Thymus (tissue), 14 donors: ENCODE data around the gene RAB1B. TPM values are rescaled to one million over a fixed set of nuclear protein-coding genes. Genes with fewer than 3 reads are reported as not detected.

Experiments used
- DNase-seq, 9 donors: peaks; one replicate each; pipeline ENCODE4 v3.0.0-alpha.2; 2013; ENCODE audit warnings: low spot score in 9 of 9, low read depth in 6 of 9, missing footprints in 1 of 9
- H3K27ac ChIP-seq, 2 donors: one replicate each; pipeline ENCODE4 v1.5.1; 2013; ENCODE audit warnings: control low read depth in 1 of 2, low read depth in 1 of 2, low read length in 1 of 2, mild to moderate bottlenecking in 1 of 2, moderate library complexity in 1 of 2
- H3K27me3 ChIP-seq, 2 donors: one replicate each; pipeline ENCODE4 v1.5.1; 2013; ENCODE audit warnings: low read length in 1 of 2; ENCODE audit not compliant: control insufficient read depth in 2 of 2, insufficient read depth in 1 of 2
- H3K36me3 ChIP-seq, 2 donors: one replicate each; pipeline ENCODE4 v1.5.1; 2013; ENCODE audit warnings: low read length in 1 of 2, mild to moderate bottlenecking in 1 of 2, moderate library complexity in 1 of 2; ENCODE audit not compliant: control insufficient read depth in 2 of 2, insufficient read depth in 2 of 2
- H3K4me1 ChIP-seq, 2 donors: one replicate each; pipeline ENCODE4 v1.5.1; 2013; ENCODE audit warnings: low read length in 2 of 2; ENCODE audit not compliant: control insufficient read depth in 2 of 2, insufficient read depth in 2 of 2
- H3K4me3 ChIP-seq, 2 donors: one replicate each; pipeline ENCODE4 v1.5.1; 2013; ENCODE audit warnings: low read length in 2 of 2, control low read depth in 1 of 2, mild to moderate bottlenecking in 1 of 2
- H3K9me3 ChIP-seq, 2 donors: one replicate each; pipeline ENCODE4 v1.5.1; 2013; ENCODE audit warnings: low read length in 1 of 2, mild to moderate bottlenecking in 1 of 2; ENCODE audit not compliant: control insufficient read depth in 2 of 2, insufficient read depth in 1 of 2
- WGBS: extraction: QIAGEN DNeasy Blood & Tissue Kit; methylation state at CpG from one replicate; pipeline ENCODE4 v1.1.7; 2013; 5-methylcytosine and 5-hydroxymethylcytosine counted together
- long read RNA-seq, 10 donors: transcript quantifications; one replicate each; lab custom pipeline, GENCODE V29; 2026
- polyA plus RNA-seq: library from polyadenylated mRNA; stranded (reverse); fragments of 200-250 nt; gene quantifications from one replicate; pipeline ENCODE4 v1.2.3, GENCODE V29; 2013
- total RNA-seq: library from RNA; stranded (reverse); fragments of 120-200 nt; gene quantifications from one replicate; pipeline ENCODE4 v1.2.4, GENCODE V29; 2013
- donor health status: healthy.

Gene RAB1B
- total RNA-seq, result 80.8 TPM
- polyA plus RNA-seq, result 105 TPM
- long read RNA-seq, donor 1, partial matches to known transcripts, result 0 of 3 reads
- long read RNA-seq, donor 1, other reads (novel, unspliced or antisense), result 0 of 3 reads
- long read RNA-seq, donor 2, result 0 reads
- long read RNA-seq, donor 3, transcript RAB1B-201 (6 exons, 2,007 nt), result major isoform, 85 of 95 reads
- long read RNA-seq, donor 3, partial matches to known transcripts, result 10 of 95 reads
- long read RNA-seq, donor 3, other reads (novel, unspliced or antisense), result 0 of 95 reads
- long read RNA-seq, donor 4, transcript RAB1B-201 (6 exons, 2,007 nt), result major isoform, 27 of 28 reads
- long read RNA-seq, donor 4, partial matches to known transcripts, result 0 of 28 reads
- long read RNA-seq, donor 4, other reads (novel, unspliced or antisense), result 0 of 28 reads
- long read RNA-seq, donor 5, transcript RAB1B-201 (6 exons, 2,007 nt), result major isoform, 92 of 100 reads
- long read RNA-seq, donor 5, partial matches to known transcripts, result 8 of 100 reads
- long read RNA-seq, donor 5, other reads (novel, unspliced or antisense), result 0 of 100 reads
- long read RNA-seq, donor 6, transcript RAB1B-201 (6 exons, 2,007 nt), result major isoform, 52 of 57 reads
- long read RNA-seq, donor 6, partial matches to known transcripts, result 5 of 57 reads
- long read RNA-seq, donor 6, other reads (novel, unspliced or antisense), result 0 of 57 reads
- long read RNA-seq, donor 7, transcript RAB1B-201 (6 exons, 2,007 nt), result major isoform, 50 of 68 reads
- long read RNA-seq, donor 7, partial matches to known transcripts, result 18 of 68 reads
- long read RNA-seq, donor 7, other reads (novel, unspliced or antisense), result 0 of 68 reads
- long read RNA-seq, donor 8, transcript RAB1B-201 (6 exons, 2,007 nt), result major isoform, 26 of 37 reads
- long read RNA-seq, donor 8, partial matches to known transcripts, result 11 of 37 reads
- long read RNA-seq, donor 8, other reads (novel, unspliced or antisense), result 0 of 37 reads
- long read RNA-seq, donor 9, transcript RAB1B-201 (6 exons, 2,007 nt), result major isoform, 24 of 24 reads
- long read RNA-seq, donor 9, partial matches to known transcripts, result 0 of 24 reads
- long read RNA-seq, donor 9, other reads (novel, unspliced or antisense), result 0 of 24 reads
- long read RNA-seq, donor 10, transcript RAB1B-201 (6 exons, 2,007 nt), result major isoform, 43 of 74 reads
- long read RNA-seq, donor 10, partial matches to known transcripts, result 31 of 74 reads
- long read RNA-seq, donor 10, other reads (novel, unspliced or antisense), result 0 of 74 reads

DNA sequence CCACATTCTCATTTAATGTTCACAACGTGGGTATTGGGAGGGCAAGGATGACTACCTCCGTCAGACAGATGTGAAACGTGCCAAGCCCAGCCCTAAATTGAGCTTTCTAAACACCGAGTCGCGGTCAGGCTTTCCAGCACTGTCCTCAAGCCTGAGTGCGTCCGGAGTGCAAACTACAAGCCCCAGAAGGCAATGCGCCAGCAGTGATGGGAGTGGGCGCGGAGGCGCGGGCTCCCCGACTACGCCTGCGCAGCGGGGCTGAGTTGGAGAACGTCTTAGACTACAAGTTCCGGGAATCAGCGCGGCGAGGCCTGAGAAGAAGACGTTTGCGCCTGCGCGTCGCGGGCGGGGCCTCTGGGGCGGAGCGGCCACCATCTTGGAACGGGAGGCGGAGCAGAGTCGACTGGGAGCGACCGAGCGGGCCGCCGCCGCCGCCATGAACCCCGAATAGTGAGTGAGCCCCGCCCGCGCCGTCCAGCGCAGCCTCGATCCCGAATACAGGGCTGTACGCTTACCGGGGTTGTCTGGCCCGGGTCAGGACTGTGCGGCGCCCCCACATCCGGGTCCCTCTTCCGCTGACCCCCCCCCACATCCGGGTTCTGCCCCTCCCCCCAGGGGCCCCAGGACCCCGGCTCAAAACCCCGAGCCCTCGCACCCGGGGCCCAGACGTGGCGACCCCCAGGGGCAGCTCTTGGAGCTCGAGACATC lies at the start of gene RAB1B:
RAB1B (plus strand) TSS at position 396 of the 708 bp plus-strand sequence; CDS start at position 437, 41 bp downstream.
- Histone ChIP-seq H3K27me3 (no peaks in the 10 kb centered on the region), H3K27ac (peak within 1 kb of the TSS; percentile 93 to 95), H3K4me1 (peaks cover 14 to 54% of the 10 kb centered on the region in 2 donors), H3K36me3 (peaks cover 56 to 70% of the 10 kb centered on the region in 2 donors), H3K4me3 (peak within 1 kb of the TSS; percentile 73 to 98), H3K9me3 (peaks cover 0 to 4% of the 10 kb centered on the region in 2 donors)
- peak; percentile 98 to 100 (median 100) for DNase-seq
- WGBS, result under 1% methylated on average over 64 of the region's 64 CpGs

DNA sequence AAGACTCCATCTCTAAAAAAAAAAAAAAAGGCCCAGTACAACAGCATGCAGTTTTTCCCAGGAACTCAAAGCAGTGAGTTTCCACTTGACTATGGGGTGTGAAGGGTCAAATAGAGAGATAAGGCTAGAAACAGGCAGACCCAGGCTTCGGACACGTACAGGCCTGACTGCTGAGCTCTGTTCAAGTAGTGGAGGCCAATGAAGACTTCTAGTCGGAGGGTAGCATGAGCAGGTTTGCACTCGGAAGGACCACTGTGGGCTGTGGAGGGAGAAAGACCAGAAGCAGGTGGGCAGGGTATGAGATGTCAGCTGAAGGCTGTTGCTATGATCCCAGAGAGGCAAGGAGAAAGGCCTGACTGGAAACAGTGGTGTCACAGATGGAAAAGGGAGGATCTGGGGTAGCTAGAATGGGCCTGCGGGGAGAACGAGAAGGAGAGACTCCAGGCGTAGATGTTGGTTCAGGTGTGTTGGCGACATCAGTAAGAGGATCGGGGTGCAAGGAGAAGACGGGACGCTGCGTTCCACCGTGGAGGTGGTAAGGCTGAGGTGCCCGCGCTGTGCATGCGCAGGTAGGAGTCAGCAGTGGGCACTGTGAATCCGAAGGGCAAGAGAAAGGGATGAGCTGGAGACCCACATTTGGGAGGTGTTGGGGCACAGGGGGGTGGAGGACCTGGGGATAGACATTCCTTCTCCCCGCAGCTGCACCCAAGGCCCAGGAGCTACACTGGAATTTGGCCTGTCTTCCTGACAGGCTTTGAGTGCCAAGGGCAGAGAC lies 49.4 kb upstream of the RAB1B start:
- H3K36me3 ChIP-seq, result peaks cover 42 to 53% of the 10 kb centered on the region in 2 donors
- H3K27ac ChIP-seq, result no peak overlapping the region
- WGBS, result 98% methylated on average over 18 of the region's 18 CpGs
- no peaks in the 10 kb centered on the region for H3K9me3 ChIP-seq
- H3K4me3 ChIP-seq, result no peak overlapping the region
- no peaks in the 10 kb centered on the region for H3K27me3 ChIP-seq
- DNase-seq, result no peak
- H3K4me1 ChIP-seq, result peaks cover 7 to 31% of the 10 kb centered on the region in 2 donors

GRCh38 chr11:66219846-66220565 lies 48.4 kb upstream of the RAB1B start:
- Histone ChIP-seq H3K4me1 (peaks cover 7 to 31% of the 10 kb centered on the region in 2 donors), H3K4me3 (no peak overlapping the region), H3K27ac (no peak overlapping the region), H3K27me3 (no peaks in the 10 kb centered on the region), H3K36me3 (peaks cover 47 to 56% of the 10 kb centered on the region in 2 donors), H3K9me3 (no peaks in the 10 kb centered on the region)
- no peak for DNase-seq
- 98% methylated on average over 19 of the region's 19 CpGs for WGBS

- H3K4me1 ChIP-seq, result peaks cover 7 to 31% of the 10 kb centered on the region in 2 donors
- no peak for DNase-seq
- no peaks in the 10 kb centered on the region for H3K27me3 ChIP-seq
- no peak overlapping the region for H3K4me3 ChIP-seq
- no peak overlapping the region for H3K27ac ChIP-seq
- WGBS, result 97% methylated on average over 6 of the region's 6 CpGs
- H3K36me3 ChIP-seq, result peaks cover 50 to 58% of the 10 kb centered on the region in 2 donors
- no peaks in the 10 kb centered on the region for H3K9me3 ChIP-seq
Observed at GRCh38 chr11:66220566-66220935, 47.9 kb upstream of the RAB1B start.

- 96% methylated on average over 13 of the region's 13 CpGs for WGBS
- no peak for DNase-seq
- H3K36me3 ChIP-seq, result peaks cover 49 to 56% of the 10 kb centered on the region in 2 donors
Observed at GRCh38 chr11:66221012-66221411, 47.4 kb upstream of the RAB1B start.

DNA sequence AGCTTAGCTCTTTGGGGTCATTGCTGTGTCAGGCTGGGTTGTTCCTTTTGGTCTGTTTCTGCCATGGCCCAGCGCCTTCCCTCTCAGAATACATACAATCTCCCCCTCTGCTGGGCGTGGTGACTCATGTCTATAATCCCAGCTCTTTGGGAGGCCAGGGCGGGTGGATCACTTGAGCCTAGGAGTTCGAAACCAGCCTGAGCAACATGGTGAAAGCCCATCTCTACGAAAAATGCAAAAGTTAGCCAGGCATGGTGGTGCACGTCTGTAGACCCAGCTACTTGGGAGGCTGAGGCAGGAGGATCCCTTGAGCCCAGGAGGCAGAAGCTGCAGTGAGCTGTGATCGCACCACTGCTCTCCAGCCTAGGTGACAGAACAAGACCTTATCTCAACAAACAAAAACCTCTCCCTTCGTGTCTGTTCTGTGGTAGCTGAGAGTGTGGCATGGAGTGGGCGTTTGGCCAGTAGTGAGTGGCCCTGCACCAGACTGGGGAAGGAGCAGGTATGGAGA lies 46.7 kb upstream of the RAB1B start:
- Histone ChIP-seq H3K4me3 (no peak overlapping the region), H3K4me1 (peaks cover 7 to 31% of the 10 kb centered on the region in 2 donors), H3K9me3 (no peaks in the 10 kb centered on the region), H3K27me3 (no peaks in the 10 kb centered on the region), H3K36me3 (peaks cover 41 to 49% of the 10 kb centered on the region in 2 donors), H3K27ac (peak overlapping the region; percentile 36 to 71)
- no peak for DNase-seq
- 92% methylated on average over 9 of the region's 9 CpGs for WGBS

More at GRCh38 chr11:66221012-66221411, 47.4 kb upstream of the RAB1B start:
- Histone ChIP-seq H3K27me3 (no peaks in the 10 kb centered on the region), H3K4me1 (peaks cover 7 to 31% of the 10 kb centered on the region in 2 donors), H3K4me3 (no peak overlapping the region), H3K9me3 (no peaks in the 10 kb centered on the region), H3K27ac (no peak overlapping the region)

DNA sequence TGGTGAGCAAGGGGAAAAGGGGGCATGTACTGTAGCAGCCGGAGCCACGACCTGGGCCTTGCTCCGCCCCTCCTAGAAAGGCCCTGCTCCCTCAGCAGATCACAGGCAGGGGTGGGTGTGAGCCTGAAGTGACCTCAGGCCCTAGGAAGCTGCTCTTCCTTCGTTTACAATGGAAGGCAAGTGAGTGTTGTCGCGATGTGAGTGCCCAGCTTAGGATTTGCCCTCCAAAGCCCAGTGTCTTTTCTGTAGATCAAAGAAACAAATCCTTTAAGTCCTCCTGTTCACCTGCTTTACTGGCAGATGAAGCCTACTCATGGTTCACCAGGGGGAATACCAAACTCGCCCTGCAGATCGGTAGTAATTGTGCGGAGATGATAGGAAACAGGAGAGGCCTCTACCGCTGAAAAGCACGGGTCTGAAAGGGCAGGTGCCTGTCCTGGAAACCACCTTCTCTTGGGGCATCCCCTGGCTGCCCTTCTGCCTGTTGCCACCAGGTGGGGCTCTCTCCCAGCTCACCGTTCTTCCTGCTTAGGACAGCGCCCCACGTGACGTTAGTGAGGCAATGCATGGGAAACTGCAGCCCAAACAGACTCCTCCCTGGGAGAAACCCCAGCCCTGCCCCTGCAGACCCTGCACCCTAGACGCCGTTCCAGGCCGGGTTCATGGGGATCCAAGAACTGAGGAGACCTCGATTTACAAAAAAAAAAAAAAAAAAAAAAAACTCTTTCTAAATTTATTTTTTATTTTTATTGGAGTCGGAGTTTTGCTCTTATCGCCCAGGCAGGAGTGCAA lies 45.9 kb upstream of the RAB1B start:
- H3K27me3 ChIP-seq, result no peaks in the 10 kb centered on the region
- no peaks in the 10 kb centered on the region for H3K9me3 ChIP-seq
- WGBS, result 32% methylated on average over 21 of the region's 21 CpGs
- peak overlapping the region; percentile 46 to 71 for H3K27ac ChIP-seq
- H3K4me1 ChIP-seq, result peaks cover 7 to 29% of the 10 kb centered on the region in 2 donors
- peak; percentile 82 to 97 (median 94) for DNase-seq
- no peak overlapping the region for H3K4me3 ChIP-seq
- H3K36me3 ChIP-seq, result peaks cover 36 to 43% of the 10 kb centered on the region in 2 donors
